GM18526 (cell line): ENCODE results near the gene SYT6.

ENCODE experiments used
- POLR2A ChIP-seq: IDR thresholded peaks from 3 replicates; pipeline ENCODE4 v1.6.1; 2011; ENCODE audit not compliant: insufficient read length; ENCODE audit errors: extremely low read depth

The SYT6 gene, protein sequence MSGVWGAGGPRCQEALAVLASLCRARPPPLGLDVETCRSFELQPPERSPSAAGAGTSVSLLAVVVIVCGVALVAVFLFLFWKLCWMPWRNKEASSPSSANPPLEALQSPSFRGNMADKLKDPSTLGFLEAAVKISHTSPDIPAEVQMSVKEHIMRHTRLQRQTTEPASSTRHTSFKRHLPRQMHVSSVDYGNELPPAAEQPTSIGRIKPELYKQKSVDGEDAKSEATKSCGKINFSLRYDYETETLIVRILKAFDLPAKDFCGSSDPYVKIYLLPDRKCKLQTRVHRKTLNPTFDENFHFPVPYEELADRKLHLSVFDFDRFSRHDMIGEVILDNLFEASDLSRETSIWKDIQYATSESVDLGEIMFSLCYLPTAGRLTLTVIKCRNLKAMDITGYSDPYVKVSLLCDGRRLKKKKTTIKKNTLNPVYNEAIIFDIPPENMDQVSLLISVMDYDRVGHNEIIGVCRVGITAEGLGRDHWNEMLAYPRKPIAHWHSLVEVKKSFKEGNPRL

DNA sequence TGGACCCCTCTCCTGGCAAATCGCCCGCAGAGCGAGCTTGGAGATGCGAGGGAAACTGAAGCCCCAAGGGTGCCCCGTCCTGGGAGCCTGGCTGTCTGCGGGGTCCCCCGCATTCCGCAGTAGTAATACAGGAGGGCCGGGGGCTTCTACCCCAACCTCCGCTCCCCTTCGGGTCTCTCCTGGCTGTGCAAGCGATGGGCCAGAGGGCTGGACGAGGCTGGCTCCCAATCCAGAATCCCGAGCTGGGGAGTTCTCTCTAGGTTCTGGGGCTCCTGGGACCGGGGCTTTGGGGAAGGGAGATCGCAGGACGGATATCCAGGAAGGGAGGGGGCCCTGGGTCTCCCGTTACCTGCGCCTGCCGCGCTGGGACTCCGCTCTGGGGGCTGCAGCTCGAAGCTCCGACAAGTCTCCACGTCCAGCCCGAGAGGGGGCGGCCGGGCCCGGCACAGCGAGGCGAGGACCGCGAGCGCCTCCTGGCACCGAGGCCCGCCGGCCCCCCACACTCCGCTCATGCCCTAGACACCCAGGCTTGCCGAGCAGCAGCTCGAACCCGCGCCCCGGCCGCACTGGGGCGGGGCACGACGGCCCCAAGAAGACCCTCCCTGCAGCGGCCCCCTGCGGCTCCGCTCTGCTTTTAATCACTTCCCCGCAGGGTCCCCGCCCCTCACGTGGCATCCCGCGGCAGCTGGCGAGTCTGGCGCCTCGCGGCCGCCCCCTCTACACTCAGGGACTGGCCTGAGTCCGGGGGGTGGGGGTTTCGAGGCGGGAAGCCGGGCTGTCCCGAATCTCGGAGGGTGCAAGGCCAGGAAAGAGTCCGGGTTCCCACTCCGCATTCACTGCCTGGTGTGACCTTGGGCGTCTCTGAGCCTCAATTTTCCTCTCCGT, at the start of gene SYT6:
SYT6 (minus strand) TSS at position 609 of the 885 bp plus-strand sequence; CDS start at position 512, 97 bp downstream.
- TF ChIP-seq POLR2A: no peak

DNA sequence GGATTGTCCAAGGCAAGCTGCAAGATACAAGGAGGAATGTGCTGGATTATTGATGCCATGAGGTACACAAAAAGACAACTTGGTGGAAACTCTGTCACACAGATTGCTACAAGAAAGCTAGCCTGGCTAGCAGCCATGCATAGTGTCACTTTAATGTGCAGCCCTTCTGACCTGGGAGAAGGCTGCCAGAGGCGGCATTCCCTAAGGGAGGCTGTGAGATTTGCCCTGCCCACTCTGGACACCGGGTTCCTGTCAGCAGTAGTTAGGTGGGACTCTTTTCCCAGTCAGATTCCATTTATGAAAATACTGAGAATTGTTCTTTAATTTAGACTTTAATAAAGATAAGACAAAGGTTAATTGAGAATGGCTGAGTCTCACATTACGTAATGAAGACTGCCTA, 47.8 kb upstream of the SYT6 start:
- TF ChIP-seq POLR2A: no peak

DNA sequence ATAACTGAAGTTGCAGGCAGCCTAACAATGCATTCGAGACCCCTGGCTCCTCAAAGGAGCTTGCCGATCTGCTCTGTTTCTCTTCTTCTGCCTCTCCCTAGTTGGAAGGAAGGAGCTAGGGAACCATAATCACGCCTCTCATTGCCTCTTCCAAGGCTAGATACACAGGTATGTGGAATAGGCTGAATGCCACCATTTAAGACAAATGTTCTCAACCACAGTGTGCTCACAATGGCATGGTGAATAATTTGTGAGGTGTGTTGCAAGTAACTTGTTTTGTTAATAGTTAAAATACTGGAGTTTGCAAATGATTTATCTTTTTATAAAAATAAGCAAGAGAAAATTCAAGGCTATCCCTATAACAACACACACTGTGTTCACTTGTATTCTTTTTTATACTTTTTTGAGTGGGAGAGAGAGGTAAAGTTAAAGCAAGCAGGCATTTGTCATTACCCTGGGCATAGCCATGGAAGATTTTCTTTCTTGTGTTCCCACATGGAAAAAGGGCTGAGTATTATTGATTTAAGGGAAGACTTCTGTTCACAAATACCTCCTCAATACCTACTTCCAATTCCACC, 45.4 kb upstream of the SYT6 start:
- TF ChIP-seq POLR2A: no peak

- TF ChIP-seq POLR2A: no peak
These were observed 43.6 kb upstream of the SYT6 start for GRCh38 chr1:114196992-114197907.

- TF ChIP-seq POLR2A: no peak
These were observed 42.1 kb upstream of the SYT6 start for GRCh38 chr1:114195819-114196218.

DNA sequence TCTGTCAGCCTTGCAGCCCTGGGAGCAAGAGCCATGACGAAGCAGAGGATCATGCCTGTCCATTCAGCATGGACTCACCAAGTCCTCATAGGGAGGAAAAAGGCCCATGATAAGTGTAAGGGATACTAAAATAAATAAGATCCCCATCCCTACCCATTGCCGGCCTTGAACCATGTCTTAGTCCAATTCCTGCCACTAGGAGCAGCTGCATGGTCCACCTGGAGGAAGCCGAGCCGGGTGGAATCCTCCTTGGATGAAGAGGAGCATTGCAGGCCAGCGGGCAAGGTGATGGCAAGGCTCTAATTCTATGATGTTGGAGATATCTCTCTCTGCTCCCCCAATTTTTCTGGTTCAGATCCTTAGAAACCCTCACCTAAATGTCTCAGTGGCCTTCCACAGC, 38.7 kb upstream of the SYT6 start:
- no peak for TF ChIP-seq POLR2A

DNA sequence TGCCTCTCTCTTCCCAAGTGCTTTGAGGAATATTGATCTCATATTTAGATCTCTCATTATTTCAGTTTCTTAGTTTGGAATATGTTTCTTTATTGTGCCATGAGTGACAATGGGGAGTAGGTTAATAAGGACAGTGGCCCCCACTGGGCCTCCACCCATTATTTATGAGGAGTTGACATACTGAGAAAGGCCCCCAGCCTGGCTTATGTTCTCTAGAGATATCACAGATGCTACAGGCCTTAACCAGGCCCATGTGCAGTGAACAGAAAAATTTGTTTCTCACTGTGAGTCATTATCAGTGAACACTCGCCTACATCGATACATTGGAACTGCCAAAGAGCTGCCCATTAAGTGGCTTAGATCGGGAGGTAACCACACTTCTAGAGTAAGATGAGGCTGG, 35.7 kb upstream of the SYT6 start:
- no peak for TF ChIP-seq POLR2A

DNA sequence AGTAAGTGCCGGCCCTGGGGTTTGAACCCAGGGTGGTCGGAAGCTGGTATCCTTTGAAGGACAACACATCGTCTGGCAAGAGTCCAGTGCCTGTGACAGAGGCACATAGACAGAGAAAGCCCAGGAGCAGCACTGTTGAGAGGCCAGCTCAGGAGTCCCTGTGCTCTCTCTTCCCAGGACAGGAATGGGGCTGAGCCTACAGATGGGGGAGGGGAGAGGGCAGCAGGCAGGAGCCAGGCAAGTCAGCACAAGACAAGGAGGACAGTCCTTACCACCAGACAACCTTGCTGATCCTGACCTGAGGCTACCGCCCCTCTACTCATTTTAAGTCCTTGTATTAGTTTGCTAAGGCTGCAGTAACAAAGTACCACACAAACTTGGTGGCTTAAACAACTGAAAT, 27.7 kb upstream of the SYT6 start:
- no peak for TF ChIP-seq POLR2A

DNA sequence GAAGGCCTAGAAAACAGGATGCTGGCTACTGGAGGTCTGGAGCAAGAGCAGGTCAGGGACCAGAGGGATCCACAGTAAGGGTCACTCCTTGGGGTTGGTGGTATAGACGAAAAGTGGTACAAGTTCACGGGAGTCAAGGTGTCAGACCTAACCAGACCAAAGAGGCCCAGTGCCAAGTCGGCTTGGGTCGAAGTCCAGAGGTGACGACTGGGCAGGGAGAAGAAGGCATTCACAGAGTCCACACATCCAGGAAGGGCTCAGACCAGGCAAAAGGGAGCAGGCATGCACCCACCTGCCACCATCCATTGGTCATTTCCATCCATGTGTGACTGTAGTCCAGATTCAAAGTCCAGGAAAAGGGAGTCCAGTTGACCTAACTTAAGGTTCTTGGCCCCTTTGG, 27.1 kb upstream of the SYT6 start:
- TF ChIP-seq POLR2A: no peak

- TF ChIP-seq POLR2A: no peak
These were observed 25.3 kb upstream of the SYT6 start for GRCh38 chr1:114178936-114179335.

DNA sequence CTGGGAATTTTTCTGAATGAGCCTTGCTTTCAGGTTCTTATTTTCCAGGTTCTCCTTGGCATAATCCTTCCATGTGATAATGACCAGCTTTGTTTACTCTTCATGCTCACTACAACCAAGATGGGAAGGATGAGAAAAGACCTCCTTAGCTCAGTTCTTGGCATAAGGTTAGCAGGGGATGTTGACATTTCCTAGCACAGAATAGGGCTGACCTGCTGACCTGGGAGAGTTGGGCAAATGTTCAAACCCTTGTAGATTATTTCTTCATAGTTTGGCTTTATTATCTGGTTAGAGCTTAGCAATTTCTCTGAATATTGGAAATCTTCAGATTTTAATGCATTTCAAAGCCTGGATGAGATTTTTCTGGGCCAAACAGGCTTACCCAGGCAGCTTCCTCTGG, 23.6 kb upstream of the SYT6 start:
- TF ChIP-seq POLR2A: no peak

DNA sequence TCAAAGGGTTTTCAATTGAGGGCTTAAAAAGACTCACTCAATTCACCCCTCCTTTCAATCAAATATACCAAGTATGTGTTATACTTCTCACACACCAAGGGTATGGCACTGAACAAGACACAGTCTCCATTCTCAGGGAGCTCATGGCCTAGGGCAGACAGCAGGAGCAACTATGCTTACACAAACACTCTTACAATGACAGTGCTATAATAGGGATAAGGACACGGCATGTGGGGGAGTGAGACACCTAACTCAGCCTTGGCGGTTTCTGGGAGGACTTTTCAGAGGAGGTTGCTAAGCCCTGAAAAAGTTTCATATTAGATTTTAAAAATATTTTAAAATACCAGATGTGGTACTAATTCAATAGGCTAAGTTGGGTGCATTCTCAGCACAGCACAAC, 22.7 kb upstream of the SYT6 start:
- no peak for TF ChIP-seq POLR2A

DNA sequence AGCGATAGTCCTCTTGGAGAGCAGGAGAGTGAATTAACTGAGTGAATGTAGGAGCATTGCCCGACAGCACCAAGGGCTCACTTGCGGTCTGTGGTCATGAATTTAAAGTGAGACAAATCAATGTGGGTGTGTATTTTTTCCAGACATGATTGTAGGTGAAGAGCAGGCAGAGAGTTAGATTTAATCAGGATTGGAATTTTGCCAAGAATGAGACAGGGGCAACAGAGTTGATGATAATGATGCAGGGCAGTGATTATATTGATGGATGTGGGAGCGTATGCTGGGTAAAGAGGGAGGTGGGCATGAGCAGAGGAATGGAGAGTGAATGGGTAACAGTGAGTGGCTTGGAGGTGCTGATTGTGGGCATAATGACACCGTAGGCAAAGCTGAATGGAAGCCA, 20.0 kb upstream of the SYT6 start:
- no peak for TF ChIP-seq POLR2A

- TF ChIP-seq POLR2A: no peak
These were observed 15.8 kb upstream of the SYT6 start for GRCh38 chr1:114169509-114169908.

- TF ChIP-seq POLR2A: no peak
These were observed 13.6 kb upstream of the SYT6 start for GRCh38 chr1:114167226-114167625.
